ENCODE measurements around the gene MRPL32. TPM values are rescaled to one million over a fixed set of nuclear protein-coding genes. Genes with fewer than 3 reads are reported as not detected.

The MRPL32 gene
- total RNA-seq, 6 donors from 2014 or later: 21.0 to 63.9 (median 42.3) TPM

GRCh38 chr7:42986781-42987248, 54.6 kb downstream of the MRPL32 start:
- ATAC-seq (ENCODE audit: low FRiP score in 2 of 2): no peak
- no peak for TF ChIP-seq POLR2AphosphoS5 (IDR thresholded peaks at IDR 0.05)
- no peak for TF ChIP-seq POLR2A (IDR thresholded peaks at IDR 0.05)
- no peak for TF ChIP-seq EP300 (IDR thresholded peaks at IDR 0.05)
- TF ChIP-seq CTCF (IDR thresholded peaks at IDR 0.05): no peak
- 67 to 71% methylated on average over 1 of the region's 1 CpG for WGBS, 2 donors
- no peak for DNase-seq
- H3K4me3 ChIP-seq: no peak overlapping the region
- peaks cover 0 to 5% (median 0%) of the 10 kb centered on the region in 4 donors for H3K9me3 ChIP-seq
- no peak overlapping the region for H3K27ac ChIP-seq
- no peaks in the 10 kb centered on the region for H3K4me1 ChIP-seq
- no peaks in the 10 kb centered on the region for H3K36me3 ChIP-seq
- H3K27me3 ChIP-seq: no peaks in the 10 kb centered on the region

Other genes with a start within 250 kb of the MRPL32 start
- 10 to 100 TPM in 4 of 6 donors, 1 to 10 TPM in 2; 8.7 to 31.4 (median 10.4) TPM for gene C7orf25, start 20.3 kb upstream of the MRPL32 start, total RNA-seq
- 10 to 100 TPM; 14.7 to 58.9 (median 42.8) TPM for gene PSMA2, start 202 bp upstream of the MRPL32 start, total RNA-seq
- gene HECW1, start 180.3 kb downstream of the MRPL32 start, total RNA-seq: 1 to 10 TPM in 1 of 6 donors, under 1 TPM in 4, not detected in 1; 0.10 to 1.0 (median 0.76) TPM